ENCODE data around the gene MAP1B. TPM values are rescaled to one million over a fixed set of nuclear protein-coding genes. Genes with fewer than 3 reads are reported as not detected.
A peak's percentile ranks its signal among the peaks of the same experiment; 100 is the strongest.

Gene MAP1B
- total RNA-seq, 1 experiment from 2014 or later = 8.9 TPM

DNA sequence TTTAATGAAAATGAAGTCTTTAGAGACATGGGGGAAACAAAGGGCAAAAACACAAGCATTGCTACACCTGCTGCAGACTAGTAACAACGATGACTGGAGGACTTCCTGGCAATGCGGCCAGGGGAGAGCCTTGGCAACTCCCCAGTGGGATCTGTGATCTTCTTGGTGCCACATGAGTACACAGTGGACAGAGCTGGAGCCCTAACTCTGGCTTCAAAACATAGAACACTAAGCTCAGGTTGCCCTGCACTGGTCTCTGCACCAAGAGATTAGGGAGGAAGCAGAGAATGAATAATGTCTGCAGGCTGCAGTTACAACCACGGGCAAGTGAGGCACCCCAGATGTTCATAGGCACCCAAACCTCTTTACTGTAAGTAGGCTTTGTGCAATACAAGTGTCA, 121.7 kb downstream of the MAP1B start:
- no peak overlapping the region for H3K4me2 ChIP-seq (ENCODE audit: low read length)
- H2AFZ ChIP-seq (ENCODE audit: low read depth, low read length, poor library complexity, severe bottlenecking) = no peak overlapping the region
- peaks cover 12 to 19% of the 10 kb centered on the region in 2 experiments for H3K4me1 ChIP-seq (ENCODE audit: control insufficient read depth in 1 of 2, insufficient read depth in 2 of 2, low read length in 2 of 2)
- no peaks in the 10 kb centered on the region for H3K9me2 ChIP-seq (ENCODE audit: insufficient read depth)
- no peaks in the 10 kb centered on the region for H4K20me1 ChIP-seq (ENCODE audit: insufficient read depth)
- ChIA-PET CTCF (no interaction called here), RAD21 (ENCODE audit: low non-redundant PET in 1 of 2, low total read pairs in 2 of 2, uncharacterized antibody in 2 of 2, unreplicated experiment in 2 of 2) (no interaction called here), POLR2A (no interaction called here)
- H3K4me3 ChIP-seq (replicated peaks in 1 of 2; ENCODE audit: low read depth in 1 of 2, low read length in 2 of 2) = no peak overlapping the region
- no peaks in the 10 kb centered on the region for H3K27me3 ChIP-seq (ENCODE audit: insufficient read depth, low read length)
- H3K36me3 ChIP-seq (ENCODE audit: control insufficient read depth in 1 of 2, insufficient read depth in 2 of 2, low read length in 2 of 2) = peaks cover 11 to 40% of the 10 kb centered on the region in 2 experiments; a peak in 3 of 4 replicates
- TF ChIP-seq CEBPB (IDR thresholded peaks at IDR 0.05; ENCODE audit: low read depth) = no peak
- no peak for TF ChIP-seq POLR2AphosphoS5 (IDR thresholded peaks at IDR 0.05; ENCODE audit: low read depth, low read length)
- TF ChIP-seq YY1 (IDR thresholded peaks at IDR 0.05; ENCODE audit: extremely low read depth, insufficient replicate concordance, low read depth, low read length) = no peak
- TF ChIP-seq SRF (IDR thresholded peaks at IDR 0.05; ENCODE audit: low read depth) = no peak
- no peak for TF ChIP-seq CBX3 (IDR thresholded peaks at IDR 0.05; ENCODE audit: low read depth)
- no peak for TF ChIP-seq TCF7L2 (IDR thresholded peaks at IDR 0.05; ENCODE audit: borderline replicate concordance, extremely low read depth, insufficient read depth, insufficient read length)
- no peak for TF ChIP-seq FOSL1 (IDR thresholded peaks at IDR 0.05; ENCODE audit: low read depth)
- no peak for TF ChIP-seq EZH2 (IDR thresholded peaks at IDR 0.05)
- TF ChIP-seq ZNF274 (IDR thresholded peaks at IDR 0.05; ENCODE audit: low read depth, low read length) = no peak
- no peak overlapping the region for H3K9ac ChIP-seq (ENCODE audit: low read length)
- H3K27ac ChIP-seq (ENCODE audit: low read depth, low read length) = no peak overlapping the region
- H3K79me2 ChIP-seq (ENCODE audit: insufficient read depth, low read length) = peaks cover 9% of the 10 kb centered on the region; the same call in 1 of the 2 replicates
- DNase-seq (ENCODE audit: low read depth, low spot score) = no peak
- ATAC-seq = no peak
- intact Hi-C loops (cut with micrococcal nuclease) = loop anchor here (10.0 kb wide), 1 partner anchor 674 kb away; no protein-coding TSS in a partner anchor
- no TSS peak for BruUV-seq (replicated peaks)
- no peaks in the 10 kb centered on the region for H3K9me3 ChIP-seq (ENCODE audit: control insufficient read depth in 1 of 2, insufficient read depth in 1 of 2, low read depth in 1 of 2, low read length in 2 of 2)

DNA sequence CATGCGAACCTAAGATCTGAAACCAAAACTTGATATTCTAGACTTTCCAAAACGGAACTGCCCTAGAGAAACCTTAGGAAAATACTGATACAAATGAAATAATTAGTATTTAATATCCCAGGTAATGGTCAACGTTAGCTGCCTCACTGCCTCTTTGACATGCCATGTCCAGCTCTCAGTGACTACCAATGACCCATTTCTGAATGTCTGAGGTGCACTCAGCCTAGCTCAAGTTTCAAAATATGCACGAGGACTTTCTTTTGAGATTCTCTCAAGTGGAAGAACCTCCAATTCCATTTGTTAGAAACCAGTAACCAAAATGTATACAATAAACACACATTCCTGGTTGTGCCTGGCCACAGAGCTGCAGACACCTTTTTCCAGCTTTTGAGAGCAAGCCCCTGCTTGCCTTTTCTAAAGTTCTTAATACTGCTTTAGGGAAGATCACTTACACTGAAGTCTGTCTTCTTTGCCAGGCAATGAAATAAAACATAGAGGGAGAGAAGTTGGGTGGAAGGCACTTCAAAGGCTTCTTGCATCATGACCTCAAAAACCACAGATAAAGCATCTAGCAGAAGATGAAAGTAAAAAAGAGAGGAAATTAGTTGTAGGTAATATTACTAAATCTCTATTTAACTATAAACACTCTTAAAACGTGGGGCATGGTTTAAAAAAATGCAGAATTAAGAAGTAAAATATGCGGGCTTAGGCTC, 124.9 kb downstream of the MAP1B start:
- CTCF ChIA-PET = interaction anchor here (0.7 kb wide), 1 partner anchor 16 kb away, joined by 3 read pairs; no protein-coding TSS in a partner anchor
- Histone ChIP-seq H3K36me3 (ENCODE audit: control insufficient read depth in 1 of 2, insufficient read depth in 2 of 2, low read length in 2 of 2) (peaks cover 0 to 22% of the 10 kb centered on the region in 2 experiments; a peak in 1 of 4 replicates), H4K20me1 (ENCODE audit: insufficient read depth) (no peaks in the 10 kb centered on the region), H3K9me2 (ENCODE audit: insufficient read depth) (no peaks in the 10 kb centered on the region), H3K4me1 (ENCODE audit: control insufficient read depth in 1 of 2, insufficient read depth in 2 of 2, low read length in 2 of 2) (peaks cover 38 to 40% of the 10 kb centered on the region in 2 experiments), H3K4me3 (replicated peaks in 1 of 2; ENCODE audit: low read depth in 1 of 2, low read length in 2 of 2) (no peak overlapping the region), H3K9ac (ENCODE audit: low read length) (no peak overlapping the region), H3K27me3 (ENCODE audit: insufficient read depth, low read length) (no peaks in the 10 kb centered on the region), H3K27ac (ENCODE audit: low read depth, low read length) (peak overlapping the region; percentile 29; the same call in 1 of the 2 replicates), H3K4me2 (ENCODE audit: low read length) (no peak overlapping the region), H2AFZ (ENCODE audit: low read depth, low read length, poor library complexity, severe bottlenecking) (no peak overlapping the region), H3K9me3 (ENCODE audit: control insufficient read depth in 1 of 2, insufficient read depth in 1 of 2, low read depth in 1 of 2, low read length in 2 of 2) (no peaks in the 10 kb centered on the region), H3K79me2 (ENCODE audit: insufficient read depth, low read length) (peaks cover 9% of the 10 kb centered on the region; the same call in 1 of the 2 replicates)
- TF ChIP-seq EZH2phosphoT487 (IDR thresholded peaks at IDR 0.05; ENCODE audit: borderline replicate concordance) (no peak), EGR1 (IDR thresholded peaks at IDR 0.05; ENCODE audit: low read depth) (no peak)
- TF ChIP-seq, protein P1, sequence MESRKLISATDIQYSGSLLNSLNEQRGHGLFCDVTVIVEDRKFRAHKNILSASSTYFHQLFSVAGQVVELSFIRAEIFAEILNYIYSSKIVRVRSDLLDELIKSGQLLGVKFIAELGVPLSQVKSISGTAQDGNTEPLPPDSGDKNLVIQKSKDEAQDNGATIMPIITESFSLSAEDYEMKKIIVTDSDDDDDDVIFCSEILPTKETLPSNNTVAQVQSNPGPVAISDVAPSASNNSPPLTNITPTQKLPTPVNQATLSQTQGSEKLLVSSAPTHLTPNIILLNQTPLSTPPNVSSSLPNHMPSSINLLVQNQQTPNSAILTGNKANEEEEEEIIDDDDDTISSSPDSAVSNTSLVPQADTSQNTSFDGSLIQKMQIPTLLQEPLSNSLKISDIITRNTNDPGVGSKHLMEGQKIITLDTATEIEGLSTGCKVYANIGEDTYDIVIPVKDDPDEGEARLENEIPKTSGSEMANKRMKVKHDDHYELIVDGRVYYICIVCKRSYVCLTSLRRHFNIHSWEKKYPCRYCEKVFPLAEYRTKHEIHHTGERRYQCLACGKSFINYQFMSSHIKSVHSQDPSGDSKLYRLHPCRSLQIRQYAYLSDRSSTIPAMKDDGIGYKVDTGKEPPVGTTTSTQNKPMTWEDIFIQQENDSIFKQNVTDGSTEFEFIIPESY (IDR thresholded peaks at IDR 0.05; ENCODE audit: extremely low read depth, insufficient replicate concordance, low read length) = no peak
- RAD21 ChIA-PET (ENCODE audit: low non-redundant PET in 1 of 2, low total read pairs in 2 of 2, uncharacterized antibody in 2 of 2, unreplicated experiment in 2 of 2) = no interaction called here
- no peak for ATAC-seq
- no peak for DNase-seq (ENCODE audit: low read depth, low spot score)
- intact Hi-C loops (cut with micrococcal nuclease) = no loop called here
- POLR2A ChIA-PET = no interaction called here
- no TSS peak for BruUV-seq (replicated peaks)
